GM19438 (cell line): ENCODE data around the gene TYROBP.
"Not testable (repeated sequence)": the region's sequence is repeated elsewhere in the genome, so short reads cannot be mapped to it uniquely, and the experiment has no call there.

Experiments used
- ATAC-seq: cut with Tn5 transposase; IDR thresholded peaks from one replicate; pipeline ENCODE4 v1.9.1; 2021; ENCODE audit warnings: low read depth; ENCODE audit not compliant: unreplicated experiment

Gene TYROBP

DNA sequence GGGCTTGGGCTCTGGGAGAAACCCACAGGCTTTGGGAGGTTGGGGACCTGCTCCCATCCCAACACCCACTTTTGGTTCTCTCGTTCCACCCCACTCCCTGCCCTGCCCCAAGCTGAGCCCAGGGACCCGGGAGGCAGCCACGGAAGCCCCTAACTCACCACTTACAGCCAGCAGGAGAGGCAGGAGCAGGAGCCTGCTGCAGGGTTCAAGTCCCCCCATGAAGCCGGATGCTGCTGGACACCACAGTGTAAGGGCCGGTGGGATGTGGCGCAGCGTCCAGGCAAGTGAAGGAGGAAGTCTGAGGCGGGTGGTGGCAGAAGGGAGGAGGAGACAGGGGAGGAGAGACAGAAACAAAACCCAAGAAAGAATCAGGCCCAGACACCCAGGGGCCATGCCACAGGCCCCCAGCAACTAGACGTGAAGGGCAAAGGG is at the start of gene TYROBP:
TSS of gene TYROBP (minus strand) at position 286 of the 432 bp plus-strand sequence. CDS start at position 219, 67 bp downstream.
- ATAC-seq: no peak

DNA sequence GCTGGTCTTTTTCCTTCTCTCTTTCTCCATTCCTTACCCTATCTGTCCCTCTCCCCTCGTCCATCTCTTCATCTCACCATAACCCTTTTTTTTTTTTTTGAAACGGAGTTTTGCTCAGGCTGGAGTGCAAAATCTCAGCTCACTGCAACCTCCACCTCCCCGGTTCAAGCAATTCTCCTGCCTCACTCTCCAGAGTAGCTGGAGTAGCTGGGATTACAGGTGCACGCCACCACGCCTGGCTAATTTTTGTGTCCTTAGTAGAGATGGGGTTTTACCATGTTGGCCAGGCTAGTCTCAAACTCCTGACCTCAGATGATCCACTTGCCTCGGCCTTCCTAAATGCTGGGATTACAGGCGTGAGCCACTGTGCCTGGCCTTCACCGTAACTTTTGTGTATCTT is 49.3 kb upstream of the TYROBP start:
- not testable (repeated sequence) for ATAC-seq

DNA sequence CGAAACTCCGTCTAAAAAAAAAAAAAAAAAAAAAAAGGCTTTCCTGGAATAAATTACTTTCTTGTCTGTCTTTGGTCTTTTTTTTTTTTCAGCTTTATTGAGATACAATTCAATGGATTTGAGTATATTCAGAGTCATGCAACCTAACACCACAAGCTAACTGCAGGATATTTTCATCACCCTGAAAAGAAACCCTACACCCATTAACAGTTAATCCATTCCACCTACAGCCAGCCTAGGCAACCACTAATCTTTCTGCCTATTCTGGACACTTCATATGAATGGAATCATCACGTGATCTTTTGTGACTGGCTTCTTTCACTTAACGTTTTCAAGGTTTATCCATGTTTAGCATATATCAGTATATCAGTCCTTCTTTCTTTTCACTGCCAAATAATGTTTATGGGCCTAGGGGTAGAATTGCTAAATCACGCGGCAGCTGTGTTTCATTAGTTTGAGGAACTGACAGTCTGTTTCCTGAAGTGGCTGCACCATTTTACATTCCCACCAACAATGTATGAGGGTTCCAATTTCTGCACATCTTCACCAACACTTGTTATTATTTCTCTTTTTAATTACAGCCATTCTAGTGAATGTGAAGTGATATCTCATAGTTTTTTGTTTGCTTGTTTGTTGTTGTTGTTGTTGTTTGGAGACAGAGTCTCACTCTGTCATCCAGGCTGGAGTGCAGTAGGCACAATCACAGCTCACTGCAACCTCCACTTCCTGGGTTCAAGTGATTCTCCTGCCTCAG is 48.0 kb upstream of the TYROBP start:
- no peak for ATAC-seq

DNA sequence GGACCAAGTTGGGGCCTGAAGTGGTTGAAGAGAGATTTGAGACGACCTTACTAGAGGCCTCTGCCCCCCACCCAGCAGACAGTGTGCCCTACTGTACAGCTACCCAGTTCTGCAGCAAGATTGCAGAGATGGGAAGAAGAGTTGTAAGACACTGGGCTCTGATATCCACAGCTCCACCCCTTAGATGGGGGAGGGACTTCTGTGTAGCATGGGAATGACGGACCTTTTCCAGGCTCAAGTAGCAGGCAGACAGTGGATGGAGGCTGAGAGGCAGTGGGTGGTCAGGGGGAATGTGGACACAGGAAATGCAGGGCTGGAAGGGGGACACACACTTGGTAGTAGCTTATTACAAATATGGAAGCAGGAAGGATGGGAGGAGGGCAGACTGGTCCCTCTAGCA is 41.0 kb upstream of the TYROBP start:
- ATAC-seq: no peak

DNA sequence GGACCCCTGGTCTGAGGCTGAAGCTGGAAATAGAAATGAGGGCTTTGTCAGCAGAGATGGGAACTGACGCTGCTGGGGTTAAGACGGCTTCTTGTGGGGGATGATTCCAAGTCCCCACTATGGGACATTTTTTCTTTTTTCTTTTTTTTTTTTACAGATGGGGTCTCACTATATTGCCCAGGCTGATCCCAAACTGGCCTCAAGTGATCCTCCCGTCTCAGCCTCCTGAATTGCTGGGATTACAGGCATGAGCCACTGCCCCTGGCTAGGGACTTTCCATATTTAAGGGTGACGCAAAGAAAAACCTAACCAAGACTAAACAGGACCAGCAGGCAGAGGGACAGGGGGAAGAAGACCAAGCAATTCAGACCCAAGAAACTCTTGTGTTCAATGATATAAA is 38.1 kb upstream of the TYROBP start:
- ATAC-seq: no peak

DNA sequence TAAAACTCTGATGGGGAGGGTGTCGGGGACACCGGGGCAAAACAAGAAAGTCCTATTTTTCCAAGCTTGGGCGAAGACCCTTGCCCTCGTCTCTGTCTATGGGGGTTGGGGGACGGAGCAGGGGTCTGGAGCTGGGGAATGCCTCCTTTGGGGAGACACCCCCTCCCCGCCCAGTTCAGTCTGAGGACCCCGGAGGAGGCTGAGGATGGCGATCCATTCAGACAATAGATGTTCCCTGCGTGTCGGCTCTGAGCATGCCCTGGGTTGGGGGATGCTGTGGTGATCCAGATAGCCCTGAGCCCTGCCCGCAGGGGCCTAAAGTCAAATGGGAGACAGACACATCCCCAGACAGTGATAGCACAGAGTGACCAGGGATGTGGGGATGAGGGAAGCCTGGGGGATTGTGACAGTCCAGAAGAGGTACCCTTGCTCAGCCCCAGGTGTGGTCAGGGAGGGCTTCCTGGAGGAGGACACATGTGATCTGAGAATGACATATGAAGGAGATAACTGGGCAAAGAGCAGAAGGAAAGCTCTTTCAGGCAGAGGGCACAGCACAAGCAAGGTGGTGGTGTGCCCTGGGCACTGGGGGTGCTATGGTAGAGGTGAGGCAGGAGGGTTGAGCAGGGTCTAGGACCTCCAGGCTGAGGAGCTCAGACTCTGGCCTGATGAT is 37.2 kb upstream of the TYROBP start:
- no peak for ATAC-seq

DNA sequence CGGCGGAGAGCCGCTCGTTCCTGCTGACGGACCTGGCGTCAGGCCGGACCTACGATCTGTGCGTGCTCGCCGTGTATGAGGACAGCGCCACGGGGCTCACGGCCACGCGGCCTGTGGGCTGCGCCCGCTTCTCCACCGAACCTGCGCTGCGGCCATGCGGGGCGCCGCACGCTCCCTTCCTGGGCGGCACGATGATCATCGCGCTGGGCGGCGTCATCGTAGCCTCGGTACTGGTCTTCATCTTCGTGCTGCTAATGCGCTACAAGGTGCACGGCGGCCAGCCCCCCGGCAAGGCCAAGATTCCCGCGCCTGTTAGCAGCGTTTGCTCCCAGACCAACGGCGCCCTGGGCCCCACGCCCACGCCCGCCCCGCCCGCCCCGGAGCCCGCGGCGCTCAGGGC is 36.5 kb upstream of the TYROBP start:
- ATAC-seq: no peak

DNA sequence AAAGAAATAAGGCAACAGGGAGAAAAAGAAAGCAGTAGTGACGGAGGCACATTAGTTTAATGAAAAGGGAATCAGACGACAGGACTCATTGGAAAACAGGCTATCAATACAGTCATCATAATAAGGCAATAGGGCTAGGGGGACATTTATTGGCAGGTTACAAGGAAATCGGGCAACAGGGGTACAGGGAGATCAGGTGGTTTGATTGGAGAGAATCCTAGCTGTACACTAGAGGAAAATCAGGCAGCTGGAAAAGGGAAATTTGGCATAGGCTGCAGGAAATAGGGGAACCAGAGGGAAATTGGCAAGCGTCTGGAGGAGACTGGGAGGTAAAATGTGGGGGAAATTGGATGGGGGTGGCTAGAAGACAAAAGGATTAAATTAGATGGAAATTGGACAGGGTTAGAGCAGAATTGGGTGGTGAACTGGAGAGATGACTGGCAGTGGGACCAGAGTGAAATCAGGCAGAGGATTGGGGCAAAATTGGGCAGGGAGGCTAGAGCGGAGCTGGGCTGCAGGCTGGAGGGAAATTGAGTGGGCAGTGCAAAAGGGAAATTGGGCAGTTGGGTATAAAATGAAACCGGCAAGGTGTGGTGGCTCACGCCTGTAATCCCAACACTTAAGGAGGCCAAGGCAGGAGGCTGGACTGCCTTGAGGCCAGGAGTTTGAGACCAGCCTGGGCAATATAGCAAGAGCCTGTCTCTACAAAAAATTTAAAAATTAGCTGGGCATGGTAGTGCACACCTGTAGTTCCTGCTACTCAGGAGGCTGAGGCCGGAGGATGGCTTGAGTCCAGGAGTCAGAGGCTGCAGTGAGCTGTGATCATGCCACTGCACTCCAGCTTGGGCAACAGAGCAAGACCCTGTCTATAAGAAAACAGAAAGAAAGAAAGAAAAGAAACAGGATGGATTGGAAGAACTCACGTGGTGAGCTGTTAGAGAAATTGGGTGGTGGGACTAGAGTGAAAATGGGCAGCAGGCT is 35.5 kb upstream of the TYROBP start:
- no peak for ATAC-seq

DNA sequence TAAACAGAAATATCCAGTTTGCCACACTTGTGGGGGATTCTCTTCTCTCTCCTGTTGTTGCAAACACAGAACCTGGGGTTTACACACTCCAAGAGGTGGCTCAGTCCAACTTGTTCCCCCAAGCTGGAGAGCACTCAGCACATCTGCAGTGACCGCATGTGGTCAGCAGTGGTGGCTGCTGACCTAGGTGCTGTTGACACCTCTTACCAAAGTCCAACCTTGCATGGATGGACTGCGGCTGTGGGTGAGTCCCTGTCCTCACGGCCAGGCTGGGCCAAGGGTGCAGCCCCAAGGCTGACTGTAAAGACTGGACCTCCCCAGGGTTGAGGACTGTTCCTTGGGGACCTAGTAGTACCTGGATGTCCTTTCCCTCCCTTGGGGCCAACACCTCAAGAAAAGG is 34.1 kb upstream of the TYROBP start:
- ATAC-seq: no peak

DNA sequence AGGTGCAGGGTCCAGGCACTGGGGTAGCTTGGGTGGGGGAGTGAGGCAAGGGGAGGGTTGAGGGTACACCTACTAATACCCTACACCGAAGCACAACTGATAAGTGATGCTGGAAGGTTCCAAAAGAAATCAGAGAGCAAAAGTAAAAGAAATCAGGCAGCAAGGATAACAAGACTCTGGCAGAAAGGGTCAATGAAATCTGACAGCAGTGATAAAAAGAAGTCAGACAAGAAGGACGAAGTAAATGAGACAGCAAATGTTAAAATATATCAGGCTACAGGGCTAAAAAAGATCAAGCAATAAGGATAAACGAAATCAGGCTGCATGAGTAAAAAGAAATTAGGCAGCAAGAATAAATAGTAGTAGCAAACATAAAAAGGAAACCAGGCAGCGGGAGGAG is 32.7 kb upstream of the TYROBP start:
- ATAC-seq: no peak

DNA sequence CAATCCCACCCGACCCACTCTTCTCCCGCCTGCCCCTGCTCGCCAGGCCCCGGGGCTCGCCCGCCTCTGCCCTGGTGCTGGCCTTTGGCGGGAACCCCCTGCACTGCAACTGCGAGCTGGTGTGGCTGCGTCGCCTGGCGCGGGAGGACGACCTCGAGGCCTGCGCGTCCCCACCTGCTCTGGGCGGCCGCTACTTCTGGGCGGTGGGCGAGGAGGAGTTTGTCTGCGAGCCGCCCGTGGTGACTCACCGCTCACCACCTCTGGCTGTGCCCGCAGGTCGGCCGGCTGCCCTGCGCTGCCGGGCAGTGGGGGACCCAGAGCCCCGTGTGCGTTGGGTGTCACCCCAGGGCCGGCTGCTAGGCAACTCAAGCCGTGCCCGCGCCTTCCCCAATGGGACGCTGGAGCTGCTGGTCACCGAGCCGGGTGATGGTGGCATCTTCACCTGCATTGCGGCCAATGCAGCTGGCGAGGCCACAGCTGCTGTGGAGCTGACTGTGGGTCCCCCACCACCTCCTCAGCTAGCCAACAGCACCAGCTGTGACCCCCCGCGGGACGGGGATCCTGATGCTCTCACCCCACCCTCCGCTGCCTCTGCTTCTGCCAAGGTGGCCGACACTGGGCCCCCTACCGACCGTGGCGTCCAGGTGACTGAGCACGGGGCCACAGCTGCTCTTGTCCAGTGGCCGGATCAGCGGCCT is 32.1 kb upstream of the TYROBP start:
- no peak for ATAC-seq

DNA sequence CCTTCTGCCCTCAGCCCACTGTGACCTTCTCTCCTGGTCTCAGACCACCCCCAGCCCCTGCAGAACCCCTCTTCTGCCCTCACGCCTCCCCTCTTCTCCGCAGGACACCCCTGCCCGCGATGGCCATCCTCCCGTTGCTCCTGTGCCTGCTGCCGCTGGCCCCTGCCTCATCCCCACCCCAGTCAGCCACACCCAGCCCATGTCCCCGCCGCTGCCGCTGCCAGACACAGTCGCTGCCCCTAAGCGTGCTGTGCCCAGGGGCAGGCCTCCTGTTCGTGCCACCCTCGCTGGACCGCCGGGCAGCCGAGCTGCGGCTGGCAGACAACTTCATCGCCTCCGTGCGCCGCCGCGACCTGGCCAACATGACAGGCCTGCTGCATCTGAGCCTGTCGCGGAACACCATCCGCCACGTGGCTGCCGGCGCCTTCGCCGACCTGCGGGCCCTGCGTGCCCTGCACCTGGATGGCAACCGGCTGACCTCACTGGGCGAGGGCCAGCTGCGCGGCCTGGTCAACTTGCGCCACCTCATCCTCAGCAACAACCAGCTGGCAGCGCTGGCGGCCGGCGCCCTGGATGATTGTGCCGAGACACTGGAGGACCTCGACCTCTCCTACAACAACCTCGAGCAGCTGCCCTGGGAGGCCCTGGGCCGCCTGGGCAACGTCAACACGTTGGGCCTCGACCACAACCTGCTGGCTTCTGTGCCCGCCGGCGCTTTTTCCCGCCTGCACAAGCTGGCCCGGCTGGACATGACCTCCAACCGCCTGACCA is 31.4 kb upstream of the TYROBP start:
- ATAC-seq: no peak

DNA sequence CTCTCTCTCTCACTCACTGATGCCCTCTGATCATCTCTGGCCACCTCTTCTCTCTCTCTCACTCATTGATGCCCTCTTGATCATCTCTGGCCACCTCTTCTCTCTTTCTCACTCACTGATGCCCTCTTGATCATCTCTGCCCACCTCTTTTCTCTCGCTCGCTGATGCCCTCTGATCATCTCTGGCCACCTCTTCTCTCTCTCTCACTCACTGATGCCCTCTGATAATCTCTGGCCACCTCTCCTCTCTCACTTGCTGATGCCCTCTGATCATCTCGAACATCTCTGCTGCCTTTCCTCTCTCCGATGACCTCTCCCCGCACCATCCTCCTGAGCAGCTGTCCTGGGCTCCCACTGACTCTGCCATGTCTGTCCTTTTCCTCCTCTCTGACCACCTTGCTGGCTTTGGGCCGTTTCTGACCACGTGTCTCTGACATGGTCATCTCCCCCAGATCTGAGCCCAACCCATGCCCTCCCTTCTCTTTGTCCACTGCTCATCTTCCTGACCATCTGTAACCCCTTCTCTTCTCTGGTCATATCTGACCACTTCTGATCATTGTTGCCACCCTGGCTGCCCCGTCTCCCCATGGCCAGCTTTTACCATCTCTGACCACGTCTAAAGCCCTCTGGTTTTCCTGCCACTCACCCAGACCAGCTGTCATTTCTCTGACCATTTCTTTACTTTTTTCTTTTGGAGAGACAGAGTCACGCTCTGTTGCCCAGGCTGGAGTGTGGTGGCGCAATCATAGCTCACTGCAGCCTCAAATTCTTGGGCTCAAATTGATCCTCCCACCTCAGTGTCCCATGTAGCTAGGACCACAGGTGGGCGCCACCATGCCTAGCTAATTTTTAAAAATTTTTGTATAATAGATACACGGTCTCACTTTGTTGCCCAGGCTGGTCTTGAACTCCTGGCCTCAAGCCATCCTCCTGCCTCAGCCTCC is 30.5 kb upstream of the TYROBP start:
- no peak for ATAC-seq

DNA sequence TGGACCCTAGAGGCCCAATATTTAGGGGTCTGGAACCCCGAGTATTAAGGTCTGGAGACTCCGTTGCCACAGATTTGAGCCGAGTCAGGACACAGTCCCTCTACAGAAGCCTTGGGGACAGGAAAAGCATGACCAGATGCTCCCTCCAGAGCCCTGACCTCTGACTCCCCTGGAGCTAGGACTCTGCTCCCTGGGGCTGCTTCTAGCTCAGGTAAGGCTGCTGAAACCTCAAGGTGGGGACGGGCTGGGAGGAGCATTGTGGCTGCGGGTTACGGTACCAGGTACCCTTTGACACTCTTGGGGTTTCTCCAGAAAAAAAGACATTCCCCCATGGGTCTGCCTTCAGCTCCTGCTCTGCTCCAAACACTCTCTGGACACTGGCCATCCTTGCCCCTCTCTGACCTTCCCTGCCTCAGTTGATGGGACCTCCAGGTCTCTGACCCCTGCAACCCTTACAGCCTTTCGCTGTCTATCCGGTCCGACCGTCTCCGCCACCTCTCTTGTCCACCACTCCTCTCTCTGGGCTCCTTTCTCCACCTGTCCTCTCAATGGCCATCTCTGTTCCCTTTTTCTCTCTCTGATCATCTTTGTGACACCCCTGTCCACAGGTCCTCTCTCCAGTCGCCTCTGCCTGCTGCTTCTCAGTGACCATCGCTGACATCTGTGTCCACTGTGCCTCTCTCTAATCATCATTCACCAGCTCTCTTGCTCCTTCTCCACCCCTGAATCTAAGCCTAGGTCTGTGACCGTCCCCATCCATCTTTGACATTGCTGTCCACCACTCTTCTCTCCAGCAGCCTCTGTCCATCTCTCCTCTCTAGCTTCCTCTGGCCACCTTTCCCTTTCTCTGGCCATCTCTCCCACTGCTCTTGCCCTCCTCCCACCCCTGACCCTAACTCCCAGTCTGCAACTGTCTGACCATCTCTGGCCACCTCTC is 29.5 kb upstream of the TYROBP start:
- no peak for ATAC-seq

DNA sequence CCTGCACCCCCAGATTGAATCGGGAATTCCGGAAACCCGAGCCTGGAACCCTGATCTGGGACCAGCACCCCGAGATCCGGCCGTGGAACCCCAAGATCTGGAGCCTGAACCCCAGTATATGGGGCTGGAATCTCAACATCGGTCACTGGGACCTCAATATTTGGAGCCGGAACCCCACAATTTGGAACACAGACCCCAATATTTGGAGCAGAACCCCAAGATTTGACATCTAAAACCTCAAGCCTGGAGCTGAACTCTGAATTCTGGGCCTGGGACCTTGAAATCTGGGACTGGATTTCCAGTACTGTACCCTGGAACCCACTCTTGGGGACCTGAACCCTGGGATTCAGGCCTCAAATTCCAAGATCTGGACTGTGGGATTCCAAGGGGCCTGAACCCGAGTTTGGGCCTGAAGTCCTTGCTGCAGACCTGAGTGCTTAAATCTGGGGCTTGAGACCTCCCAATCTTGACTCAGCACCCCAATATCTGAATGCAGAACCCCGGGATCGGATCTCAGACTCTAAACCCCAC is 28.7 kb upstream of the TYROBP start:
- ATAC-seq: no peak

DNA sequence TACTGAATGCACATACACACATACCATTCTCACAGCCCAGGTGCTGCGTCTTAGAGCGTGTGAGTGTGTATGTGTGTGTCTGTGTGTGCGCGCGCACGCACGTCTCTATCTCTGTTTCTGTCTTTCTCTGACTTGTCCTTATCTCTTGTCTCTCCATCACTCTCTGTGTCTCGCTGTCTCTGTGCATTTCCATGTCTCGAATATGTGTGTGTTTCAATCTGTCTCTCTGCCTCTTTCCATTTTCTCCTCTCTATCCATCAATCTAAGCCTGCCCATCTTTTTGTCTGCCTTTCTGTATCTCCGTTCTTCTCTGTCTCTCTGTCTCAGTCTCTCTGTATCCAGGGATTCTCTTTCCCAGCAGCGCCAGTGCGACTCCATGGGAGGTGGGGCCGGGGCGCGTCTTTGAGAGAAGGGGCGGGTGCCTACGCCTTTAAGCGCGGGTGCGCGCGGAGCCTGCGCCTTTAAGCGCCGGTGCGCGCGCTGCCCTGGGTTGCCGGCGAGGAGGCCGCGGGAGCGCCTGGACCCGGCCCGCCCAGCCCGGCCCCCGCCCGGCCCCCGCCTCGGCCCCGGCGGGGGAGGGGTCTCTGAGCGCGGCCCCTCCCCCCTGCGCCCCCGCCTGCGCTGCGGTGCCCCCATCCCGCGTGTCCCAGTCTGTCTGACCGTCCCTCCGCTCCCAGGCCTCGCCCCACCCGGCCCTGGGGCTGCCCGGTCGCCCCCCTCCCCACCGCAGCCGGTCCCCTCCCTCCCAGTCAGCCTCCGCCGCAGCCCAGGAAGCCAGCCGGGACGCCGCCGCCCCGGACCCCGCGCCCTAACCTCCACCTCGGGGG is 28.0 kb upstream of the TYROBP start, which contains the start of gene LRFN3:
TSS of gene LRFN3 (plus strand) at position 464 of the 827 bp plus-strand sequence. CDS start 3,052 bp downstream, outside the sequence.
- no peak for ATAC-seq
